ENCODE results near the gene IFNL1.

GRCh38 chr19:39284032-39284431 lies 12.2 kb upstream of the IFNL1 start:
- TF ChIP-seq, protein P1, sequence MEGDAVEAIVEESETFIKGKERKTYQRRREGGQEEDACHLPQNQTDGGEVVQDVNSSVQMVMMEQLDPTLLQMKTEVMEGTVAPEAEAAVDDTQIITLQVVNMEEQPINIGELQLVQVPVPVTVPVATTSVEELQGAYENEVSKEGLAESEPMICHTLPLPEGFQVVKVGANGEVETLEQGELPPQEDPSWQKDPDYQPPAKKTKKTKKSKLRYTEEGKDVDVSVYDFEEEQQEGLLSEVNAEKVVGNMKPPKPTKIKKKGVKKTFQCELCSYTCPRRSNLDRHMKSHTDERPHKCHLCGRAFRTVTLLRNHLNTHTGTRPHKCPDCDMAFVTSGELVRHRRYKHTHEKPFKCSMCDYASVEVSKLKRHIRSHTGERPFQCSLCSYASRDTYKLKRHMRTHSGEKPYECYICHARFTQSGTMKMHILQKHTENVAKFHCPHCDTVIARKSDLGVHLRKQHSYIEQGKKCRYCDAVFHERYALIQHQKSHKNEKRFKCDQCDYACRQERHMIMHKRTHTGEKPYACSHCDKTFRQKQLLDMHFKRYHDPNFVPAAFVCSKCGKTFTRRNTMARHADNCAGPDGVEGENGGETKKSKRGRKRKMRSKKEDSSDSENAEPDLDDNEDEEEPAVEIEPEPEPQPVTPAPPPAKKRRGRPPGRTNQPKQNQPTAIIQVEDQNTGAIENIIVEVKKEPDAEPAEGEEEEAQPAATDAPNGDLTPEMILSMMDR (IDR thresholded peaks at IDR 0.05): no peak
- TF ChIP-seq POLR2A (IDR thresholded peaks at IDR 0.05): no peak

All from tibial nerve (tissue), 3 donors.